ENCODE measurements around the gene TMEM123.

TMEM123 gene

GRCh38 chr11:102456381-102456780 is 3.8 kb upstream of the TMEM123 start:
- FAIRE-seq (no peak), DNase-seq (ENCODE audit: insufficient read length, low spot score) (no peak)
- TF ChIP-seq PAX5 (IDR thresholded peaks at IDR 0.05; ENCODE audit: insufficient read depth, low read length, severe bottlenecking), result no peak
- TF ChIP-seq TAF1 (IDR thresholded peaks at IDR 0.05; ENCODE audit: low read depth, low read length), result no peak
- no peak for TF ChIP-seq SPI1 (IDR thresholded peaks at IDR 0.05; ENCODE audit: low read depth, low read length)
- TF ChIP-seq POU2F2 (IDR thresholded peaks at IDR 0.05; ENCODE audit: low read depth, low read length), result no peak
- no peak for TF ChIP-seq POLR2A (IDR thresholded peaks at IDR 0.05; ENCODE audit: low read depth, low read length)
- TF ChIP-seq POLR2AphosphoS5 (IDR thresholded peaks at IDR 0.05; ENCODE audit: low read depth, low read length), result no peak

GRCh38 chr11:102453921-102454320 is 1.4 kb upstream of the TMEM123 start:
- DNase-seq (ENCODE audit: insufficient read length, low spot score), result no peak
- TF ChIP-seq PAX5 (IDR thresholded peaks at IDR 0.05; ENCODE audit: insufficient read depth, low read length, severe bottlenecking) (no peak), POLR2A (IDR thresholded peaks at IDR 0.05; ENCODE audit: low read depth, low read length) (no peak), POLR2AphosphoS5 (IDR thresholded peaks at IDR 0.05; ENCODE audit: low read depth, low read length) (no peak), POU2F2 (IDR thresholded peaks at IDR 0.05; ENCODE audit: low read depth, low read length) (no peak), TAF1 (IDR thresholded peaks at IDR 0.05; ENCODE audit: low read depth, low read length) (no peak), SPI1 (IDR thresholded peaks at IDR 0.05; ENCODE audit: low read depth, low read length) (no peak)
- no peak for FAIRE-seq

GRCh38 chr11:102453302-102453695 is 734 bp upstream of the TMEM123 start:
- FAIRE-seq (peak; percentile 20), DNase-seq (ENCODE audit: insufficient read length, low spot score) (no peak)
- TF ChIP-seq PAX5 (IDR thresholded peaks at IDR 0.05; ENCODE audit: insufficient read depth, low read length, severe bottlenecking) (no peak), TAF1 (IDR thresholded peaks at IDR 0.05; ENCODE audit: low read depth, low read length) (no peak), POLR2A (IDR thresholded peaks at IDR 0.05; ENCODE audit: low read depth, low read length) (no peak), POU2F2 (IDR thresholded peaks at IDR 0.05; ENCODE audit: low read depth, low read length) (no peak), POLR2AphosphoS5 (IDR thresholded peaks at IDR 0.05; ENCODE audit: low read depth, low read length) (no peak), SPI1 (IDR thresholded peaks at IDR 0.05; ENCODE audit: low read depth, low read length) (no peak)

GRCh38 chr11:102451681-102452460 is 694 bp downstream of the TMEM123 start:
- peak; percentile 32 for TF ChIP-seq POLR2AphosphoS5 (IDR thresholded peaks at IDR 0.05; ENCODE audit: low read depth, low read length)
- TF ChIP-seq PAX5 (IDR thresholded peaks at IDR 0.05; ENCODE audit: insufficient read depth, low read length, severe bottlenecking), result no peak
- TF ChIP-seq SPI1 (IDR thresholded peaks at IDR 0.05; ENCODE audit: low read depth, low read length), result no peak
- peak; percentile 10; the same call in 1 of the 2 replicates for TF ChIP-seq TAF1 (IDR thresholded peaks at IDR 0.05; ENCODE audit: low read depth, low read length)
- TF ChIP-seq POU2F2 (IDR thresholded peaks at IDR 0.05; ENCODE audit: low read depth, low read length), result 0 out of 2 replicates have a peak, but pooled peaks have one; percentile 32
- TF ChIP-seq POLR2A (IDR thresholded peaks at IDR 0.05; ENCODE audit: low read depth, low read length), result peak; percentile 57
- DNase-seq (ENCODE audit: insufficient read length, low spot score), result peak; percentile 50
- peak; percentile 92 for FAIRE-seq

- peak; percentile 50 for FAIRE-seq
- no peak for DNase-seq (ENCODE audit: insufficient read length, low spot score)
- TF ChIP-seq SPI1 (IDR thresholded peaks at IDR 0.05; ENCODE audit: low read depth, low read length), result no peak
- no peak for TF ChIP-seq POU2F2 (IDR thresholded peaks at IDR 0.05; ENCODE audit: low read depth, low read length)
- TF ChIP-seq PAX5 (IDR thresholded peaks at IDR 0.05; ENCODE audit: insufficient read depth, low read length, severe bottlenecking), result no peak
- TF ChIP-seq TAF1 (IDR thresholded peaks at IDR 0.05; ENCODE audit: low read depth, low read length), result no peak
- no peak for TF ChIP-seq POLR2AphosphoS5 (IDR thresholded peaks at IDR 0.05; ENCODE audit: low read depth, low read length)
- no peak for TF ChIP-seq POLR2A (IDR thresholded peaks at IDR 0.05; ENCODE audit: low read depth, low read length)
Observed at GRCh38 chr11:102451041-102451680, 1.4 kb downstream of the TMEM123 start.

GRCh38 chr11:102449651-102450570 is 2.7 kb downstream of the TMEM123 start:
- no peak for TF ChIP-seq TAF1 (IDR thresholded peaks at IDR 0.05; ENCODE audit: low read depth, low read length)
- TF ChIP-seq SPI1 (IDR thresholded peaks at IDR 0.05; ENCODE audit: low read depth, low read length), result no peak
- no peak for TF ChIP-seq POLR2AphosphoS5 (IDR thresholded peaks at IDR 0.05; ENCODE audit: low read depth, low read length)
- TF ChIP-seq POLR2A (IDR thresholded peaks at IDR 0.05; ENCODE audit: low read depth, low read length), result no peak
- TF ChIP-seq PAX5 (IDR thresholded peaks at IDR 0.05; ENCODE audit: insufficient read depth, low read length, severe bottlenecking), result no peak
- no peak for TF ChIP-seq POU2F2 (IDR thresholded peaks at IDR 0.05; ENCODE audit: low read depth, low read length)
- DNase-seq (ENCODE audit: insufficient read length, low spot score) (no peak), FAIRE-seq (no peak)

- FAIRE-seq (no peak), DNase-seq (ENCODE audit: insufficient read length, low spot score) (no peak)
- TF ChIP-seq TAF1 (IDR thresholded peaks at IDR 0.05; ENCODE audit: low read depth, low read length), result no peak
- no peak for TF ChIP-seq SPI1 (IDR thresholded peaks at IDR 0.05; ENCODE audit: low read depth, low read length)
- TF ChIP-seq POLR2AphosphoS5 (IDR thresholded peaks at IDR 0.05; ENCODE audit: low read depth, low read length), result no peak
- TF ChIP-seq POLR2A (IDR thresholded peaks at IDR 0.05; ENCODE audit: low read depth, low read length), result no peak
- no peak for TF ChIP-seq PAX5 (IDR thresholded peaks at IDR 0.05; ENCODE audit: insufficient read depth, low read length, severe bottlenecking)
- no peak for TF ChIP-seq POU2F2 (IDR thresholded peaks at IDR 0.05; ENCODE audit: low read depth, low read length)
Observed at GRCh38 chr11:102448869-102449224, 3.7 kb downstream of the TMEM123 start.

GRCh38 chr11:102447941-102448868 is 4.4 kb downstream of the TMEM123 start:
- FAIRE-seq (no peak), DNase-seq (ENCODE audit: insufficient read length, low spot score) (no peak)
- TF ChIP-seq POLR2AphosphoS5 (IDR thresholded peaks at IDR 0.05; ENCODE audit: low read depth, low read length) (no peak), PAX5 (IDR thresholded peaks at IDR 0.05; ENCODE audit: insufficient read depth, low read length, severe bottlenecking) (no peak), TAF1 (IDR thresholded peaks at IDR 0.05; ENCODE audit: low read depth, low read length) (no peak), POLR2A (IDR thresholded peaks at IDR 0.05; ENCODE audit: low read depth, low read length) (no peak), SPI1 (IDR thresholded peaks at IDR 0.05; ENCODE audit: low read depth, low read length) (no peak), POU2F2 (IDR thresholded peaks at IDR 0.05; ENCODE audit: low read depth, low read length) (no peak)

All from GM12891 (cell line).